Right ventricle myocardium superior (tissue), 1 donor: ENCODE data around the gene FCHSD1. TPM values are rescaled to one million over a fixed set of nuclear protein-coding genes. Genes with fewer than 3 reads are reported as not detected.

Experiments used
- ATAC-seq: fragments of 200-7000 bp; cut with Tn5 transposase; one replicate; pipeline ENCODE4 v1.9.1; 2020; ENCODE audit warnings: mild to moderate bottlenecking; ENCODE audit not compliant: poor library complexity
- DNase-seq: peaks from one replicate; pipeline ENCODE4 v3.0.0-alpha.2; 2020
- intact Hi-C: fragments of 100-400 bp; cut with DNase I; formaldehyde crosslinking; loops from one replicate; pipeline ENCODE4 v1.11.2; 2022
- total RNA-seq: library from RNA; stranded (reverse); fragmentation: NEBNext Ultra II Directional; extraction: Animal tissue kit (Norgen Biotek cat#: 25700); gene quantifications from one replicate; pipeline ENCODE4 v1.2.1, GENCODE V29; 2021
- donor health status: DM: no; HTN: yes; CAD: no; lungs with severe emphysema.

The FCHSD1 gene
- total RNA-seq, 1 donor from 2014 or later, result 2.6 TPM

- no peak for ATAC-seq
- DNase-seq, result no peak
- intact Hi-C loops, result no loop called here
Measured at GRCh38 chr5:141677415-141677814, 26.2 kb upstream of the FCHSD1 start.

DNA sequence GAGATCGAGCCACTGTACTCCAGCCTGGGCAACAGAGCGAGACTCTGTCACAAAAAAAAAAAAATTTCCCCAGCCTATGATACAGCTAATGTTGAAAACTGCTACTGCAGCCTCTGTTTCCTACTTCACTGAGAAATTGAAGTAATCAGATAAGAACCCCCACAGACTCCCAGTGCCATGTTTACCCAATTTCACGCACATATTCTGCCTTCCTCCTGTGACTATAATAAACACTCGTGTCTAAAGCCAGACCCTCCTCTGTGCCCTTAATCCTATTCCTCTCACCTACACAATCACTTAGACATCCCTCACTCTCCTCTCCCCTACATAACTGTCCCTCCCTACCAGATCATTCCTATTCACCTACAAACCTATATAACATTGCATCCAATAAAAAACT, 24.5 kb upstream of the FCHSD1 start:
- no peak for ATAC-seq
- no peak for DNase-seq
- intact Hi-C loops, result no loop called here

DNA sequence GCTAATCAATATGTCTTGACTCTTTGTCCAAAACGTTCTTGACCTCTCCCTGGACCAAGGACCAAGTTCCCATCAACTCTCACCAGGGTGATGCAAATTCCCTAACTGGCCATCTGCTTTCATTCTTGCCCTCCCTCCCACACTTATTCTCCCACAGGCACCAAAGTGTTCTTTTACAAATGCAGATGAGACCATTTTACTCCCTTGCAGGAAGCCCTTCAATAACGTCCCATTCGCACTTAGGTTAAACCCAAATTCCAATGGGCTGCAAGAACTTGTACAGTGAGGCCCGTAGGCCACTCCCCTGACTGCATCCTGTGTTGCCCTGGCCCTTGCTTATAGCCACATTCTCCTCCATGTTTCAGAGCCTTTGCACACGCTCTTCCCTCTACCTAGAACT, 23.5 kb upstream of the FCHSD1 start:
- DNase-seq (no peak), ATAC-seq (no peak)
- intact Hi-C loops, result no loop called here

- intact Hi-C loops, result no loop called here
- no peak for DNase-seq
- peak; percentile 10 for ATAC-seq
Measured at GRCh38 chr5:141672841-141673813, 21.9 kb upstream of the FCHSD1 start.

GRCh38 chr5:141672071-141672840, 21.0 kb upstream of the FCHSD1 start:
- no peak for DNase-seq
- ATAC-seq, result no peak

DNA sequence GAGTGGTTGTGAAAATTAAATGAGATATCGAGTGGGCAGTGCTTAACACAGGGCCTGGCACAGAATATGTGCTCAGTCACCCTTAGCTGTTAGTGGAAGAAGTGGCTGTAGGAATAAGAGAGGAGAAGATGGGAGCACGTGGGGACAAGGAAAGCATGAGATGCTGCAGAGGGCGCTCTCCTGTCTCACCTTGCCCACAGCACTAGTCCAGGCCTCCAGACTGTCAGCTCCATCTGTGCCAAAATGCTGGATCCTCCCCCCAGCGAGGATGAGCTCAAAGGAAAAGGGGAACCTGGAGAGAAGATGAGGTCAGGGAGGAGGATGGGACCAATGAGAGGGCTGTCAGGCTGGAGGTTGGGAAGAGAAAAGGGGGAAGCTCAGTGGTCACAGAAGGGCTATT, 18.3 kb upstream of the FCHSD1 start:
- no peak for DNase-seq
- intact Hi-C loops, result no loop called here
- no peak for ATAC-seq

More at GRCh38 chr5:141672071-141672840, 21.0 kb upstream of the FCHSD1 start:
- intact Hi-C loops, result no loop called here

DNA sequence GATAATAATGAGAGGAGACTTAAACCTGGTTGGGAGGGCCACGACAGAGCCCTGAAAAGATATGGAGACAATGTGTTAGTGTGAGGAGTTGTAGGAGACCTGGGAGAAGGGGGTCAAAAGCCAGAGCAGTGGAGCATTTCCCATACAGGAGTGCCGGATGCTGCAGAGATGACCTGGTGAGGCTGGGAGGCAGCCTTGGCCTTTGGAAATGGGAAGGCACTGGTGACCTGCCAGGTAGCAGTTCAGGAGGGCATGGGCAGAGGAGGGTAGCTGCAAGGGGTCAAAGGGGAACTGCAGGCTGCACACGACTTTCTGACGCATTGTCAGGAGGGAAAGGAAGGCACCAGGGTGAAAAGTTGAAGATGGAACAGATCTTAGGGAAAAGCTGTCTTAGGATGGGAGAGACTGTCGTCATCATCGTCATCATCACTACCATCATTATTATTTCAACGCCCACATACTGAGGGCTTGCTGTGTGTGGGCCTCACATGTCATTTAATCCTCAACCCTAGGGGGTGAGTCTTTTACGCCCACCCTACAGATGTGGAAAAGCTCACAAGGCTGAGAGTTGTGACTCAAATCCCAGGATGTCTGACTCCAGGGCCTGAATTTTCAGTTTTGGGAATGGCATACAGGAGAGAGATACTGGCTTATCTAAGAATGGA, 17.5 kb upstream of the FCHSD1 start:
- ATAC-seq (no peak), DNase-seq (no peak)
- intact Hi-C loops, result no loop called here

- ATAC-seq (no peak), DNase-seq (no peak)
- intact Hi-C loops, result no loop called here
Measured at GRCh38 chr5:141665995-141666940, 15.1 kb upstream of the FCHSD1 start.

GRCh38 chr5:141664733-141665461, 13.7 kb upstream of the FCHSD1 start:
- ATAC-seq (peak; percentile 91), DNase-seq (peak; percentile 87)
- intact Hi-C loops, result no loop called here

GRCh38 chr5:141663506-141663905, 12.3 kb upstream of the FCHSD1 start:
- no peak for ATAC-seq

GRCh38 chr5:141662028-141662427, 10.8 kb upstream of the FCHSD1 start:
- DNase-seq, result no peak
- intact Hi-C loops, result no loop called here
- ATAC-seq, result no peak

More at GRCh38 chr5:141663506-141663905, 12.3 kb upstream of the FCHSD1 start:
- intact Hi-C loops, result no loop called here
- no peak for DNase-seq

GRCh38 chr5:141657937-141658545, 6.8 kb upstream of the FCHSD1 start:
- DNase-seq (no peak), ATAC-seq (no peak)
- intact Hi-C loops, result no loop called here

DNA sequence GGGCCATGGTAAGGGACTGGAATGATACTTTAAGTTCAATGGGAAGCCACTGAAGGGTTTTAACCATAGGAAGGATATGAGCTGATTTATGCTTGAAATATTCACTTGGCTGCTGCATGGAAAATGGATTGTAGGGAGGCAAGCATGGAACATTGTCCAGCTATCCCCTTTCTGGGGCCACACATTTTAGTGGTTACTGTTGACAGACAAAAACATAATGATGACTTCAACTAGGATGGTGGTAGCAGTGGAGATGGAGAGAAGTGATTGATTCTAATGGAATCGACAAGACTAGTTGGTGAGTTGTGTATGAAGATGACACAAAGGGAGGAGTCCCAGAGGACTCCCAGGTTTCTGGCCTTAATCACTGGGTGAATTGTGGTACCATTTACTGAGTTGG, 6.2 kb upstream of the FCHSD1 start:
- DNase-seq (no peak), ATAC-seq (no peak)
- intact Hi-C loops, result no loop called here

- intact Hi-C loops, result no loop called here
- ATAC-seq (no peak), DNase-seq (no peak)
Measured at GRCh38 chr5:141656396-141656795, 5.2 kb upstream of the FCHSD1 start.

GRCh38 chr5:141655020-141655419, 3.8 kb upstream of the FCHSD1 start:
- ATAC-seq, result no peak
- intact Hi-C loops, result no loop called here
- DNase-seq, result no peak

GRCh38 chr5:141654298-141654697, 3.1 kb upstream of the FCHSD1 start:
- no peak for DNase-seq
- intact Hi-C loops, result no loop called here
- no peak for ATAC-seq

DNA sequence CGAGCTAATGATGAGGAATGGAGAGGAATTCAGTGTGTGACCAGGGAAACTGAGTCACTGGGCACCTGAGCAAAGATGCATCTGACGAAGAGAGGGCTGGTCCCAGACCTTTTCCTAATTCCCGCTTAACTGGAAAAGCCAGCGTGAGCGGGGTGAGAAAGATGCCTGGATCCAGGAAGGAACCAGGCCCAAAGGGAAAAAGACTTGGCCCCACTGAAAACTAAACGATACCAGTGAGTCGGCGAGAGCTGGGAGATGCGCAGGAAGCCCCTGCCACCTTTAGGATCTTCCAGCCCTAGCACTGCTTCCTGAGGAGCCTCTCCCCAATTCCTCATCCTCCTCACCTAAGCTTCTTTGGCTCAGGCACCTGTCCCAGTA, 499 bp upstream of the FCHSD1 start:
- ATAC-seq (peak; percentile 5), DNase-seq (no peak)
- intact Hi-C loops, result no loop called here
